Islet precursor cell (in vitro differentiated cells): ENCODE measurements around the gene USP37.

Source experiments
- DNase-seq: peaks from one replicate; pipeline ENCODE4 v3.0.0-alpha.2; 2018

USP37 gene

DNA sequence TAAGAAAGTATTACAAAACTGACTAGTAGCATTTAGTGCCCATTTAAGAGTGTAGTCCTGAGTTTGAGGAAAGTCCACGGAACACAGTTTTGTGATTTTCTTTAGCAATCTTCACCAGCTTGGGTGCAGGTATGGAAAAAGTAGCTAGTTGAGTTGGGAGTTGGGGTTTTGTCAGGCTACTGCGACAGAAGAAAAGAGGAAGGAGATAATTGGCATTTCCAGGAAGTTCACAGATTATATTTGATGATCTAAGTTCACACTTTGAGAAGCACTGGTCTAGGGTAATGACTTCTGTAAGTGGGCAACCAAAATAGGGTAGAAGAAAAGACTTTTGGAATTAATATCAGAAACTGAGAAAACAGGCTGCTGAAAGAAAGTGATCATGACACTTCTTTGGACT, 97.1 kb downstream of the USP37 start:
- DNase-seq, result no peak

DNA sequence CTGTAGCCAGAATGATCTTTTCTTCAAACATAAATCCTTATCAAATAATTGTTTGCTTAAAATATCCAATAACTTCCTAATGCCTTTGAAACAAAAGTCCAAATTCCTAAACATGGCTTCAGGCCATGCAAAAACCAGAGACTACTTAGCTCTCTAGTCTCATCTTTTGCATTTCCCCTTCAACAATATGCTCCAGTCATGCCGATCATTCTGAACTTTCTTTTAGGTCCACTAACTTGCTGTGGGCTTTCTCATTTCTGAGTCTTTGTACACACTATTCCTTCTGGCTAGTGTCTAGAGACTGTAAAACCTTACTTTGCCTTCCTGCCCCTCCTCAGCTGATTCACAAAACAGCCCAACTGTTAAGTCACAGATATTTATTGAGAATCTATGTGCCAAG, 97.7 kb downstream of the USP37 start:
- no peak for DNase-seq

DNA sequence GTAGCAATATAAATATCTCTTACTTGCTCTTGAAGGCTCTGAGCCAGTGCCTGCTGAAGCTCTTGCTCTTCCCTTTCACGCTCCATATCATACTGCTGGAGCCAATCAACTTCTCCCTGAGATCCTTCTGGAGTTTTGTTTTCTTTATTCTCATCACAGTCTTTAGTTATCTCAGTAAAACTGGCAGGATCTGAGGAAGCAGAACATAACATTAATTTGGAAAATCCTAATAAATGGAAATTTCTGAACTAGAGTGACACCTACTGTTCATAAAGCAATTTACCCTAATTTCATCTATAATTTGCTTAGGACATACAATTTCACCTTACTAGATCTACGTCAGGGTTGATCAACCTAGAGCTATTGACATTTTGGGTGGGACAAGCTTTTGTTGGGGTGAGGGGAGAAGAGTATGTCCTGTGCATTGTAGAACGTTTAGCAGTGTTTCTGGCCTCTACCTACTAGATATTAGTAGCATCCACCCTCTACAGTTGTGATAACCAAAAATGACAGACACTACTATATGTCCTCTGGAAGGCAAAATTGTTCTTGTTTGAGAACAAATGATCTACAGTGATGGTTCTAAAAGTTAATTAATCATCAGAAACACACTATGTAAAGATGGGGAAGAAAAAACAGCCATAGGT, 102.0 kb downstream of the USP37 start:
- DNase-seq, result no peak

DNA sequence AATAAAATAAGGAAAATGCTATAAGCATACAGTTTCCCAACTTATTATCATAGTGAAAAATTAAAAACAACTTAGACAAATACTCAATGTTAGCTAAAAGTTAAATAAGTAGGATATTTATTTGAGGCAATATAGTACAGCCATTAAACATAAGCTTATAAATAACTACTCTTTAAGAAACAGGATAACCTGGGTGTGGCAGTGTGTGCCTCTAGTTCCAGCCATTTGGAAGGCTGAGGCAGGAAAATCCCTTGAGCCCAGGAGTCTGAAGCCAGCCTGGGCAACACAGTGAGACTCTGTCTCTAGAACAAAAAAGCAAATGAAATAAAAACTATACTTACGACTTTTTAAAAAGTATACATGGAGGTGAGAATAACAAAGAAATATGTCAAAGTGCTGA, 109.6 kb downstream of the USP37 start:
- DNase-seq, result no peak

DNA sequence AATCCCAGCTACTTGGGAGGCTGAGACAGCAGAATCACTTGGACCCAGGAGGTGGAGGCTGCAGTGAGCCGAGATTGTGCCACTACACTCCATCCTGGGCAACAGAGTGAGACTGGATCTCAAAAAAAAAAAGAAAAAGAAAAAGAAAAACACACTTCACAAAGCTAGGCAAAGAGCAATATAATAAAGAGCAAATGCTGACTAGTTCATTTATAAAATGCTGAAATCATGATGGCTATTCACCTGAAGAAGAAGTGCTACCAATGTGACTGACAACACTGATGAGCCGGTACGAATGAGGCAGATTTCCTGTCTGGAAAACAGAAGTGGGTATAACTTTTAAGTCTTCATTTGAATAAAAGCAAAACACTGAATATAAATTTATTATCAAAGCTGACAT, 111.3 kb downstream of the USP37 start:
- no peak for DNase-seq

DNA sequence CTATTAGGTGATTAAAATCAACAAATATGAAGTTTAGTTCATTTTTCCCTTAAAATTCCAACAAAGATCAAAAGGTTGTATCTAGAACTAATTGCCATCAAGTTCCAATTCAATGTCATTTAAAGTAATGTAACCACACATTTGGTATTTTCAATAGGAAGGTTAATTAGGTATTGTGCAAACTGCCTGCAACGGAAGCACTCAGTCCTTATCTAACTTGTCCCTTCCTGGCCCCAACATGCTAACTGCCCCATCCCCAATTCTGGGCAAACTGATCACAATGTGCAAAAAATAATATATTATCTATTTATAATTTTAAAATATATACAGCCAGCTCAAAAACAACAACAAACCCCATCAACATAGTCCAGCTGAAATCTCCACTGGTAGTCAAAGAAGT, 116.1 kb downstream of the USP37 start:
- DNase-seq, result no peak

DNA sequence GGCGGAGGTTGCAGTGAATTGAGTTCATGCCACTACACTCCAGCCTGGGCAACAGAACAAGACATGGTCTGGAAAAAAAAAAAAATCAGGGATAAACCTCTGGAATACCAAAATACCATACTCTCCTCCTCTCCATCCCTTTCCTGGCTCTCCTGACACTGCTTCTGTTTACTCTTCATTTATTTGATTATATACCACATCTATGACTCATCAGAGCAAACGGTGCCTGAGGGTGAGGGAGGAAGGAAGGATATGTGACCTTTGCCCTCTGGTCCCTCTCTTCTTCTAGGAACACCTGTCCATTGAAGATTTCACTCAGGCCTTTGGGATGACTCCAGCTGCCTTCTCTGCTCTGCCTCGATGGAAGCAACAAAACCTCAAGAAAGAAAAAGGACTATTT, 119.2 kb downstream of the USP37 start:
- DNase-seq, result peak; percentile 74

DNA sequence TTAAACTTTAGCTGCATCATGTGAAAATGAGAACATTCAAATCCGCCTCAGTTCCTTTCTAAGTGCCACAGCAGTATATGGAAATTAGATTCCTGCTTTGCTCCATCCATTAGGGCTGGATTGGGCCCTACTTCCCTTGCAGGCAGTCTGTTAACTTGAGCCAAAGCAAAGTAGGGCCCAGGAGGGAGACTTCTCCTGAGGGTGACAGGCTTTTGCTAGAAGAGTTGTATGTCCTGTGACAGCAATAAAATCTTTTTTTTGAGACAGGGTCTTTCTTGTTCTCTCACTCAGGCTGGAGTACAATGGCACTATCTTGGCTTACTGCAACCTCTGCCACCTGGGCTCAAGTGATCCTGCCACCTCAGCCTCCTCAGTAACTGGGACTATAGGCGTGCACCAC, 121.1 kb downstream of the USP37 start:
- no peak for DNase-seq

DNA sequence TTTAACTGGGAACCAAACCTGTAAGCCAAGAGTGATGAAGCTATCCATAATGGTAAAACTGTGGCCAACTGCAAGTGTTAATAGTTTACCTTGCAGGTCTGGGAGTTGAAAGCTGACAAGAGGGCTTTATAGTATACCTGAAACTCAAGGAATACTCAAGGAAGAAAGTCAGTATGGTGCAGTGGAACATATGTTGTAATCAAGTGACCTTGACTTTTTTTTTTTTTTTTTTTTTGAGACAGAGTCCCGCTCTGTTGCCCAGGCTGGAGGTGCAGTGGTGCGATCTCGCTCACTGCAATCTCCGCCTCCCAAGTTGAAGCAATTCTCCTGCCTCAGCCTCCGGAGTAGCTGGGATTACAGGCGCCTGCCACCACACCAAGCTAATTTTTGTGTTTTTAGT, 121.6 kb downstream of the USP37 start:
- no peak for DNase-seq

DNA sequence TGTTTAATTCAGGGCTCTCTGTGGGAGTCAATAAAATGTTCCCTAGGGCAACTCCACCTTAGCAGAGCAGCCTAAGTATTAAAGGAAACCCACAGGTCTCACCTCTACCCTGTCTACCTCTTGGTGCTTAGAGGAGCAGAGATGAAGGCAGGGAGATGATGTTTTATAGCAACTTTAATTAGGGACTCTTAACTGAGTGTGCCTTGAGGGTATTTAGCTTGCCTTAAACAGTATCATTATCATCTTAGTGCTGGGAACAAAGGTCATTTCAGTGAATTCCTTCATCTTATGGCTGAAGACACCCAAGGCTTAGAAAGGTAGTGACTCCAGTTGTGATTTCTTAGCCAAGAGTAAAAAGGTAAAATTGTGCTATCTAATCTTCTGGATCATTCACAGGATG, 122.5 kb downstream of the USP37 start:
- DNase-seq, result no peak

DNA sequence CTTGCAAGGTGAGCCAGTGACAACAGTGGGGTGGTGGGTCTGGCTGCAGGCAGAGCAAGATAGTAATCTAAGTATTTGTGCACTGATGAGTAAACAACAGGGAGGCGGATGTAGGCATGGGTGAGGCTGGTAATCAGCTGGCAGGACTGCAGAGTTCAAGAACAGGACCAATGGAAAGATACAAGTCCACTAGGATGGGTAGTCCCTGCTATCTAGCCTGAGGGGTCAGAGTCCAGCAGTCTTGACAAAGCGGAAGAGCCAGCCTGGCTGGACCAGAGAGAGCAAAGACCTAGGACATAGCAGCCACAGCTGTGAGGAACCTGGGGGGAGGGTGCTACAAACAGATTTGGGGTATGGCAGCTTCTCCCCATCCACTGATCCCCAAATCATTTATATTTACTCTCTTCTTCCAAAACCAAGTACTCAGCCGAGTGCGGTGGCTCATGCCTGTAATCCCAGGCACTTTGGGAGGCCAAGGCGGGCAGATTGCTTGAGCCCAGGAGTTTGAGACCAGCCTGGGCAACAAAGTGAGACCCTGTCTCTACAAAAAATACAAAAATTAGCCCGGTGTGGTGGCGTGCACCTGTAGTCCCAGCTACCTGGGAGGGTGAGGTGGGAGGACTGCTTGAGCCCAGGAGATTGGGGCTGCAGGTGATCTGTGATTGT, 123.3 kb downstream of the USP37 start:
- DNase-seq, result peak; percentile 90

DNA sequence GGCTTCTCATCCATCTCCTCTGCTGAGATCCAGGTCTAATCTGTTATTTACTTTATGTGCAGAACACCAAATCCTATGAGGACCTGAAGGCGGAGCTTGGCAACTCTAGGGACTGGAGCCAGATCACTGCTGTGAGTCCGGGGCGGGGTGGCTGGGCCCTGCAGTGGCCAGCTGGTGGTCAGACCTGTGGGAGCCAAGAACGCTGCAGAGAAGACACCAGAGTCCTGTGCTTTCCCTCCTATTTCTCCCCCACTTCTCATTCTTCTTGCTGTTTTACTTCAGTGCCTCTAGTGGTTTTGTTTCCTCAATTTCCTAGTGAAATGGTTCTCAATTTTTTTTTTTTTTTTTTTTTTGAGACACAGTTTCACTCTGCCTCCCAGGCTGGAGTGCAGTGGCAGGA, 129.6 kb downstream of the USP37 start:
- DNase-seq, result no peak

DNA sequence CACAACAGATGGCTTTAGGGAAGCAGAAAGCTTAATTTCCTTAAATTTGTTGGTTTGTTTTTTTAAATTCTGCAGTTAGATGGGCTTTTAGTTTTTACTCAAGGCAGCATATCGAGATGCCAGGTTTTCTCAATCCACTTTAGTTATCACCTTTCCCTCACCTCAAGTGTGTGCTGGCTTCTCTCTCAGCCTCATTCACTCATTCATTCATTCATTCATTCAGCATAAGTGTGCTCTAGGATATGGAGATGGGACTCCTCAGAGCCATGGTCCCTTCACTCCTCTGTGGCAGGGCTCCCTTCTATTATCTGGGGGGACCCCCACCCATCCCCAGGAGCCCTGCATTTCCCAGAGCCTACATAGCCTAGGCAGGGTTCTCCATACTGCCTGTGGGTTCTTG, 130.2 kb downstream of the USP37 start:
- DNase-seq, result no peak

DNA sequence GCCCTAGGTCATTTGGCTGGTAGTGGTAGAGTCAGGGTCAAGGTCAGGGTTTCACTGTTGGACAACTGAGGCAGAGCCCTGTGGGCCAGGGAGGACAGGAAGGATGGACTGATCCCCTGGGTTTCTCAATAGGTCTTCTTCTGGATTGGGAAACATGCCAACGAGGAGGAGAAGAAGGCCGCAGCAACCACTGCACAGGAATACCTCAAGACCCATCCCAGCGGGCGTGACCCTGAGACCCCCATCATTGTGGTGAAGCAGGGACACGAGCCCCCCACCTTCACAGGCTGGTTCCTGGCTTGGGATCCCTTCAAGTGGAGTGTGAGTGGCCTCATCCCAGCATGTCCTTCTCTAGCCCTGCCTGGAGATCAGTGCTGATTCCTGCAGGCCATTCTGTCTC, 131.2 kb downstream of the USP37 start:
- peak; percentile 29 for DNase-seq

DNA sequence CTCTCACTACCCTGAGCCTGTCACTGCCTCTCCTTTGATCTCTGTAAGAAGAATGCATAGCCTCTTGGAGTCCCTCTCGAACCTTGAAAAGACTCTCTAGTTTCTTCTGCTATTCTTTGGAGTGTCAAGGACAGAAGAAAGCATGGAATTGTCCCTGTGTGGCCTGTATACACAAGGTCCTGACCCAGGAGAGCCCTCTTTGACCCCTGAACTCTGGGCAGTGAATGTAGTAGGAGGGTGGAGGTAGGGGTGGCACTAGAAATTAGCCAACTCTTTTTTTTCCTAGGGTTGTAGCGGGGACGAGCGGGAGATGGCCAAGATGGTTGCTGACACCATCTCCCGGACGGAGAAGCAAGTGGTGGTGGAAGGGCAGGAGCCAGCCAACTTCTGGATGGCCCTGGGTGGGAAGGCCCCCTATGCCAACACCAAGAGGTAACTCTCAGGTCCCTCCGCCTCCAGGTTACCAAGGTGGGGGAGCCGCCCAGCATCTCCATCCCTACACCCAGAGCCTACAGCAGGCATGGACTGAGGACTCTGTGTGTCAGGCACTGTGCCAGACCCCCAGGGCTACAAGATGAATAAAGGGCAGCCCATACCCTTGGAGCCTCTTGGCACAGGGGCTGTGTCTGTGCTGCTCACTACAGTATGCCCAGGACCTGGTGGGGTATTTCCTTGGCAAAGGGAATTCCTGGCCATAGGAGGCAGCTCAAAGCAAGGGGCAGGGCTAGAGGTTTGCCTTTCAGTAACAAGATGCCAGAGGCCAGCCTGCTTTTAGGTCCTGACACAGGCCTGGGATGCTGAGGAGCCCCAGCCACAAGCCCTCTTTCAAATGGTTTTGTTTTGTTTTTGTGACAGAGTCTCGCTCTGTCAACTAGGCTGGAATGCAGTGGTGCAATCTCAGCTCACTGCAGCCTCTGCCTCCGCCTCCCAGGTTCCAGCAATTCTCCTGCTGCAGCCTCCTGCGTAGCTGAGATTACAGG, 132.9 kb downstream of the USP37 start:
- DNase-seq, result peak; percentile 54

DNA sequence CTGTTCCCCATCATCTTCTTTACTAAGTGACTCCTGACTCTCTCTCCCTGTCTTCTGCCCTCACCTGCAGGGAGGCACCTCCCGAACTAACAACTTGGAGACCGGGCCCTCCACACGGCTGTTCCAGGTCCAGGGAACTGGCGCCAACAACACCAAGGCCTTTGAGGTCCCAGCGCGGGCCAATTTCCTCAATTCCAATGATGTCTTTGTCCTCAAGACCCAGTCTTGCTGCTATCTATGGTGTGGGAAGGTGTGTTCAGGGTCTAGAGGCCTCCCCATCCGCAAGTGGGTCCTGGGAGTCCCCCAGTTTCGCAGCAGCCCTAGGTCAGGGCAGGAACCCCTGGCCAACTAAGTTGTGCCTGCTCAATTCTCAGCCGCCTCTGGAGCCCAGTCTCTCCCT, 133.7 kb downstream of the USP37 start:
- peak; percentile 34 for DNase-seq

DNA sequence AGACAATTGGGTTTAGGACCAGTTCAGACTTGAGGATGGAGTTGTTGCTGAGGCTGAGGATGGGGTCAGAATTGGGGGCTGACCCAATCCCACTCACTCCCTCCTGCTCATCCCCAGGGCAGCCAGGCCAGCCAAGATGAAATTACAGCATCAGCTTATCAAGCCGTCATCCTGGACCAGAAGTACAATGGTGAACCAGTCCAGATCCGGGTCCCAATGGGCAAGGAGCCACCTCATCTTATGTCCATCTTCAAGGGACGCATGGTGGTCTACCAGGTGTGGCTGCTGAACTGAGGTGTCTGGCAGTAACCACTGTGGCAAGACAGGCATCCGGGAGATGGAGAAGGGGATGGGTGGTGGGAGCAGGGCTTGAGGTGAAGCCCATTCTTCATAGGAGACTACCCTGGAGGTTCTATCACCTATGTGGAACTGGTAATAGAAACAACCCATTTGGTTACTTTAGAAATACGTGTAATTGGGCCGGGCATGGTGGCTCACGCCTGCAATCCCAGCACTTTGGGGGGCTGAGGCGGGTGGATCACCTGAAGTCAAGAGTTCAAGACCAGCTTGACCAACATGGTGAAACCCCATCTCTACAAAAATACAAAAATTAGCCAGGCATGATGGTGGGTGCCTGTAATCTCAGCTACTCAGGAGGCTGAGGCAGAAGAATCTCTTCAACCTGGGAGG, 135.3 kb downstream of the USP37 start:
- DNase-seq, result peak; percentile 31

DNA sequence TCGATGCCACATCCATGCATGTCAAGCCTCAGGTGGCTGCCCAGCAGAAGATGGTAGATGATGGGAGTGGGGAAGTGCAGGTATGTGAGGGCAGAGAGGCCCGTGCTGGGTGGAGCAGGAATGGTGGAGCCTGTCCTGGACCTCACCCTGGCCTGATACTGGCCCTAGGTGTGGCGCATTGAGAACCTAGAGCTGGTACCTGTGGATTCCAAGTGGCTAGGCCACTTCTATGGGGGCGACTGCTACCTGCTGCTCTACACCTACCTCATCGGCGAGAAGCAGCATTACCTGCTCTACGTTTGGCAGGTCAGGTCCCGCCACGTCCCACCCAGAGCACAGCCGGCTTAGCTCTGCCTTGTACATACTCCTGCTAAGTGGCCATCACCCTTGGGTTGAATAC, 136.3 kb downstream of the USP37 start:
- DNase-seq, result no peak

DNA sequence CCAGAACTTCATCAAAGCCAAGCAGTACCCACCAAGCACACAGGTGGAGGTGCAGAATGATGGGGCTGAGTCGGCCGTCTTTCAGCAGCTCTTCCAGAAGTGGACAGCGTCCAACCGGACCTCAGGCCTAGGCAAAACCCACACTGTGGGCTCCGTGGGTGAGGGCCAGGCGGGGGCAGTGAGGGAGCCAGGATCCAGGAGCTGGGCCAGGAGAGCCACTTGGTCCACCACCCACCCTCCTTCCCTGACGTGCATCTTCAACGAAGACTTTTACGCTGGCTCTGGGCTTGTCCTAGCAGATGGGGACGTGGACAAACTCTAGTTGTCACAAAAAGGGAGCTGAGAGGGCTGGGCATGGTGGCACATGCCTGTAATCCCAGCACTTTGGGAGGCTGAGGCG, 137.4 kb downstream of the USP37 start:
- DNase-seq, result no peak

DNA sequence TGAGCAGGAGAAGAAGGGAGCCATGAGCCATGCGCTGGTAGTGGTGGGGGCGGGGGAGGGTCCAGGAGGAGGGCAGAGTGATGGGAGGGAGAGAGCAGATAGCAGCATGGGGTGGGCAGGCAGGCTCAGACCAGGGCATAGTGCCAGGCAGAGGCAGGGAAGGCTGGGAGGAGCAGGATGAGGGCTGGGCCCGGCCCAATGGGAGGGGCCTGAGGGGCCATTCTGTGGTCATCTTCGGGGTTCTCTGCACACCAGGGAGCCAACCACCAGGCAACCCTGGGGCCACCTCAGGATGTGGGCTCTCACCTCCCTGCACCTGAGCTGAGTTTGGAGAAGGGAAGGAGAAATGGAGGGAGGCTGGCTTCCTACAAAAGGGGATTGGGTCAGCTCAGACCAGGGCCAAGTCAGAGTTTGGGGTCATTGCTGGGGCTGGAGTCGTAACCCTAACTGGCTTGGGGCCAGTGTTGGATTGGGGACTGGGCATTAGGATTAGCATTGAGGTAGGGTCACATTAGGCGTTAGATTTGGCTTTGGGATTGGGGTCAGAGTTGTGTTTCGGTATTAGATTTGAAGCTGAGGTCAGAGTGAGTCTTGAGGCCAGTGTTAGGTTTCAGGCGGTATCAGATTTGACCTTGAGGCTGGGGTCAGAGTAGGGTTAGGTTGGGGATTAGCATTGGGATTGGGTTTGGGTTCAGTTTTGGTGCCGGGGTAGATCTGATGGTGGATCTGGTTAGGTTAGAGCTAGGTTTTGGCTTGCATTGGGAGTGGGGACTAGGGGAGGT, 138.0 kb downstream of the USP37 start:
- DNase-seq, result no peak

DNA sequence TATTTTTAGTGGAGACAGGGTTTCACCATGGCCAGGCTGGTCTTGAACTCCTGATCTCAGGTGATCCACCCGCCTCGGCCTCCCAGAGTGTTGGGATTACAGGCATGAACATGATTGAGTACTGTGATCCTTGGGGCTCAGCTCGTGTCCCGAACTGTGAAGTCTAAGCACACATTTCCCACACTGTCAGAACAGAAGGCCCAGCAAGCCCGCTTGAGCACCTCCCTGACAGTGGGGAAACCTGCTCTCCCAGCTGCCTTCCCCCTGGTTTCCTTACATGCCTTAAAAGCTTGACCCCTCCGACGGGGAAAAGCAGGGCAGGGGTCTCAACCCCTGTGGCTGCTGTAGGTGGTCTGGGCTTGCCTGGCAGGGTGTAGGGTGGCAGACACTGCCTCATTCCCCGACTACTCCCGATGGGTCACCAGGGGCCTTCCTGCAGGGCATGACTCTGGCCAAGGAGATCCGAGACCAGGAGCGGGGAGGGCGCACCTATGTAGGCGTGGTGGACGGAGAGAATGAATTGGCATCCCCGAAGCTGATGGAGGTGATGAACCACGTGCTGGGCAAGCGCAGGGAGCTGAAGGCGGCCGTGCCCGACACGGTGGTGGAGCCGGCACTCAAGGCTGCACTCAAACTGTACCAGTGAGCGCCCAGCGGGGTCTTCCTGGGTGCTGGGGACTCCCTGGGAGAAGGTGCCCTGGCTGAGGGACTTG, 139.1 kb downstream of the USP37 start:
- no peak for DNase-seq

DNA sequence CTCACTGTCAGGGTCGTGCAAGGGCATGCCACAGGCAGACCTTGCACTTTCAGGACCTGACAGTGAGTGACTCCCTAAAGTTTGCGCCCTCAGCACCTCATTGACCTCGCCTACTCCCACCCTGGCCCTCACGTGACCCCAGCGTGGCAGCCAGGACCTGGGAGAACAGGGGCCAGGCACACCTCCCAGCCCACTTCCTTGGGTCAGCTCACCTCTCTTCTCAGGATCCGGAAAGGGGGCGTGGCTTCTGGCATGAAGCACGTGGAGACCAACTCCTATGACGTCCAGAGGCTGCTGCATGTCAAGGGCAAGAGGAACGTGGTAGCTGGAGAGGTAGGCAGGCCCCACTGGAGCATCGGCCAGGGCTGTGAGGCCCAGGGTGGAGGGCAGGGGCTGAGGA, 140.4 kb downstream of the USP37 start:
- no peak for DNase-seq
